ENCODE results near the gene CDH12.

CDH12 gene

DNA sequence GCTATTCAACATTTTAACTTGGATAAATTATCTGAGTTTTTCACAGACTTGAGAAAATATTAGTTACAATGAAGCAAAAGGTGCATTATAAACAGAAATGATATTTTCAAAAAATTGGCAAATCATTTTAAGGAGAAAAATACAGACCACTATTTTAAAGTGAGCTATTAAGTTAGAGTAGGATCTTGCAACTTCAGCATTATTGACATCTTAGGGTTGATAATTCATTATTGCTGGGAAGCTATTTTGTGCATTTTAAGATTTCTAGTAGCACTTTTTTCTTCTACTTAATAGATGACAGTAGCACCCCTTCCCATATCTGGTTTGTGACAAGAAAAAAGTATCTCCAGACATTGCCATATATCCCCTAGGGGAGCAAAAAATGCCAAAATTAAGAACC is 774.1 kb downstream of the CDH12 start:
- Histone ChIP-seq H3K27ac (ENCODE audit: insufficient read depth, low read depth, low read length, poor library complexity, severe bottlenecking) (no peak overlapping the region), H3K4me1 (ENCODE audit: control insufficient read depth, insufficient read depth, low read length) (no peaks in the 10 kb centered on the region), H3K36me3 (ENCODE audit: control insufficient read depth, insufficient read depth, low read length) (no peaks in the 10 kb centered on the region), H3K27me3 (ENCODE audit: control insufficient read depth, insufficient read depth, low read length, poor library complexity, severe bottlenecking) (no peaks in the 10 kb centered on the region), H3K4me3 (ENCODE audit: insufficient read depth, low read depth, low read length) (no peak overlapping the region), H3K9me3 (ENCODE audit: control insufficient read depth, low read length) (no peaks in the 10 kb centered on the region)

DNA sequence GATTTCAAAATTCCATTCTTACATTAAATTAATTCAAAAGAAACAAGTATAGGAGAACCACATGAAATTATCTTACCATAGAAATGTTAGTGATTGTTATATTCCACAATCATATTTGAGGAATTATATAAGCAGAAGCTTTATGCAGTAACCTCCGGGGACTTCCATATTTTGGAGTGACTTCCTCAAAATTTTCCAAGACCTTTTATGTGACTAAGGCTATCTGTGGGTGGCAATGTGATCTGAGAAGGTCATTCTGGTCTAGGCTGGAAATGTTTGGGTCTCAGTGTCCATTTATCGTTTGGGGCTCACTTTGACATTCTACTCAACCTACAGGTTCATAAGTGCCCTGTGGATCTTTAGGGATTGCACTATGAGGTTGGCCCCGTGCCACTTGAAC is 776.6 kb downstream of the CDH12 start:
- Histone ChIP-seq H3K9me3 (ENCODE audit: control insufficient read depth, low read length) (no peaks in the 10 kb centered on the region), H3K4me1 (ENCODE audit: control insufficient read depth, insufficient read depth, low read length) (no peaks in the 10 kb centered on the region), H3K4me3 (ENCODE audit: insufficient read depth, low read depth, low read length) (no peak overlapping the region), H3K27ac (ENCODE audit: insufficient read depth, low read depth, low read length, poor library complexity, severe bottlenecking) (no peak overlapping the region), H3K27me3 (ENCODE audit: control insufficient read depth, insufficient read depth, low read length, poor library complexity, severe bottlenecking) (no peaks in the 10 kb centered on the region), H3K36me3 (ENCODE audit: control insufficient read depth, insufficient read depth, low read length) (no peaks in the 10 kb centered on the region)
- WGBS, 2 experiments, result 96% methylated on average over 3 of the region's 3 CpGs

DNA sequence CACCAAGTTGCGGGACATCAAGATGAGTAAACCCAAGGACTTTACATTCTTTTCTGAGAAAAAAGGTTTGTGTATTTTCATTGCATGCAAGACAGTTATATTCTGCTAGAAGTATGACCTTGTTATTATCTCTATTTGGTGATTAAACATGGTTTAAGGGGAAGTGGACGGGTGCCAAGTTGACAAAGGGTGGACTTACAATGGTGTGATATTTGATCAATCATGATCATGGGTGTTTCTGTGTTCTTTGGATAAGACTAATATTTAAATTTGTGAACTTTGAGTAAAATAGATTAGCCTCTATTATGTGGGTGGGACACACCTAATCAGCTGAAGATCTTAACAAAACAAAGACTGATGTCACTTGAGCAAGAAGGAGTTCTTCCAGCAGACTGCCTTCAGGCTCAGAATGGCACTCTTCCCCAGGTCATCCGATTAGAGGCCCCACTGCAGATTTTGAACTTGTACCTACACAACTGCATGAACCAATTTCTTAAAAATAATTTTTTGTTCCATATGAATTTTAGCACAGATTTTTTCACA is 782.9 kb downstream of the CDH12 start:
- H3K36me3 ChIP-seq (ENCODE audit: control insufficient read depth, insufficient read depth, low read length), result no peaks in the 10 kb centered on the region
- 91 to 99% methylated on average over 3 of the region's 3 CpGs for WGBS, 2 experiments
- no peaks in the 10 kb centered on the region for H3K9me3 ChIP-seq (ENCODE audit: control insufficient read depth, low read length)
- no peak overlapping the region for H3K27ac ChIP-seq (ENCODE audit: insufficient read depth, low read depth, low read length, poor library complexity, severe bottlenecking)
- H3K4me3 ChIP-seq (ENCODE audit: insufficient read depth, low read depth, low read length), result no peak overlapping the region
- H3K4me1 ChIP-seq (ENCODE audit: control insufficient read depth, insufficient read depth, low read length), result no peaks in the 10 kb centered on the region
- H3K27me3 ChIP-seq (ENCODE audit: control insufficient read depth, insufficient read depth, low read length, poor library complexity, severe bottlenecking), result no peaks in the 10 kb centered on the region

DNA sequence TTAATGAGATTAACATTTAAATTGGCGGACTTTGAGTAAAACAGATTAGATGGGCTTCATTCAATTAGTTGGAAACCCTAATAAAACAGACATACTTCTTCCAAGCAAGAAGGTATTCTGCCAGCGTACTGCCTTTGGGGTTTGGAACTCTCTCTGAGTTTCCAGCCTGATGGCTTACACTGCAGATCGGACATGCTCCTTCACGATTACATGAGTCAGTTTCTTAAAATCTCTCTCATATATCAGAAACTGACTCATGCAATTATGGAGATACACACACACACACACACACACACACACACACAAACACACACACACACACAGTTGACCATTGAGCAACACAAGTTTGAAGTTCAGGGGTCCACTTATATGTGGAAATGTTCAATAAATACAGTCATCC is 789.4 kb downstream of the CDH12 start:
- H3K27ac ChIP-seq (ENCODE audit: insufficient read depth, low read depth, low read length, poor library complexity, severe bottlenecking), result no peak overlapping the region
- H3K4me3 ChIP-seq (ENCODE audit: insufficient read depth, low read depth, low read length), result no peak overlapping the region
- H3K36me3 ChIP-seq (ENCODE audit: control insufficient read depth, insufficient read depth, low read length), result no peaks in the 10 kb centered on the region
- WGBS, 2 experiments, result 95 to 96% methylated on average over 4 of the region's 4 CpGs
- no peaks in the 10 kb centered on the region for H3K27me3 ChIP-seq (ENCODE audit: control insufficient read depth, insufficient read depth, low read length, poor library complexity, severe bottlenecking)
- H3K9me3 ChIP-seq (ENCODE audit: control insufficient read depth, low read length), result no peaks in the 10 kb centered on the region
- no peaks in the 10 kb centered on the region for H3K4me1 ChIP-seq (ENCODE audit: control insufficient read depth, insufficient read depth, low read length)

DNA sequence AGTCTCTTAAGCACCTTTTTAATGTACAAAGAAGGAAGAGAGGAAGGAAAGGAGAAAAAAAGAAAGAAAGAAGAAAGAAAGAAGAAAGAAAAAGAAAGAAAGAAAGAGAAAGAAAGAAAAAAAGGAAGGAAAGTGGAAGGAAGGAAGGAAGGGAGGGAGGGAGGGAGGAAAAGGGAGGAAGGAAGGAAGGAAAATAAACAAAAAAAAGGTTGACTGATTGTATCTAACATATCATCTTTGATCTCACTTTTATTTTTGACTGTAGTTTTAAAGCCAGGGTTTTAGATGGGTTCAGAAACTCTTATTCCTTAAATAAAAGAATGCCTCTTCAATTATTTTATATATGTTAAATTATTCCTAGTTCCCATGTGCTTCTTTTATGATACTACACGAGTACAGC is 794.5 kb downstream of the CDH12 start:
- 80% methylated on average over 1 of the region's 1 CpG; no CpG with 5 or more reads in 1 of the 2 experiments for WGBS, 2 experiments
- Histone ChIP-seq H3K27ac (ENCODE audit: insufficient read depth, low read depth, low read length, poor library complexity, severe bottlenecking) (no peak overlapping the region), H3K4me3 (ENCODE audit: insufficient read depth, low read depth, low read length) (no peak overlapping the region), H3K9me3 (ENCODE audit: control insufficient read depth, low read length) (no peaks in the 10 kb centered on the region), H3K4me1 (ENCODE audit: control insufficient read depth, insufficient read depth, low read length) (no peaks in the 10 kb centered on the region), H3K27me3 (ENCODE audit: control insufficient read depth, insufficient read depth, low read length, poor library complexity, severe bottlenecking) (no peaks in the 10 kb centered on the region), H3K36me3 (ENCODE audit: control insufficient read depth, insufficient read depth, low read length) (no peaks in the 10 kb centered on the region)

DNA sequence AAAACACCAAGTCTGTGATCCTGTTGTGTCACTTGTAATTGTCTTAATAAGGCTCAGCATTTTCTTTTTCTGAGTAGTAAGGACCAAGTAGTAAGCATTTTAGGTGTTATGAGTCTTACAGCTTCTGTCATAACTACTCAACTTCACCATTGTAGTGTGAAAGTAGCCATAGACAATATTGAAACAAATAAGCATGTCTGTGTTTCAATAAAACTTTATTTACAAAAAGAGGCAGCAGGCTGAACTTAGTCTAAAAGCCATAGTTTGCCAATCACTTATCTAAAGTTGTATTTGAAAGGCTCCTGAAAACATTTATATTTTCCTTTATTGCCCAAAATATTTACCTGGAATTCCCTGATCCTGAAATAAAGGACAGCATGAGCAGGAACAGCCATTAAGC is 796.1 kb downstream of the CDH12 start:
- Histone ChIP-seq H3K4me1 (ENCODE audit: control insufficient read depth, insufficient read depth, low read length) (no peaks in the 10 kb centered on the region), H3K4me3 (ENCODE audit: insufficient read depth, low read depth, low read length) (no peak overlapping the region)

DNA sequence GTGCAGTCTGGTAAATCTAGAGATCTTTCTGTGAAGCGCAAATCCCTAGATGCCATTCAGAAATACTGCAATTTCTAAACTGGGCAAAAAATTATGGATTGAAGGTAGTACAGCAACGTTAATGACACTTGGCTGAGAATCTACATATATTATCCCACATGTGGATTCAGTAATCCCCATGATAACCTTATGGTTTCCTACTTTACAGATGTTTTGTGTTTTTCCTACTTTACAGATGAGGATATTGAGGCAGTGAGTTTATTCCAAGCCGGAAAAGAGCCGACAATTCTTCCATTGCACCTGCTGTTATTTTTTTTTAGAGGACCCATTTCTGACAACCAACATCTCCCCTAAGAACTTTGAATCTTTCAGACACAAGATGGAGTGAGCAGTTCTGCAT is 796.5 kb downstream of the CDH12 start:
- H3K4me1 ChIP-seq (ENCODE audit: control insufficient read depth, insufficient read depth, low read length), result no peaks in the 10 kb centered on the region
- 82% methylated on average over 4 of the region's 4 CpGs for WGBS, 2 experiments
- no peaks in the 10 kb centered on the region for H3K36me3 ChIP-seq (ENCODE audit: control insufficient read depth, insufficient read depth, low read length)
- no peak overlapping the region for H3K4me3 ChIP-seq (ENCODE audit: insufficient read depth, low read depth, low read length)
- H3K27me3 ChIP-seq (ENCODE audit: control insufficient read depth, insufficient read depth, low read length, poor library complexity, severe bottlenecking), result no peaks in the 10 kb centered on the region
- H3K27ac ChIP-seq (ENCODE audit: insufficient read depth, low read depth, low read length, poor library complexity, severe bottlenecking), result no peak overlapping the region
- no peaks in the 10 kb centered on the region for H3K9me3 ChIP-seq (ENCODE audit: control insufficient read depth, low read length)

More for the DNA sequence above, 796.1 kb downstream of the CDH12 start:
- Histone ChIP-seq H3K9me3 (ENCODE audit: control insufficient read depth, low read length) (no peaks in the 10 kb centered on the region), H3K27ac (ENCODE audit: insufficient read depth, low read depth, low read length, poor library complexity, severe bottlenecking) (no peak overlapping the region), H3K27me3 (ENCODE audit: control insufficient read depth, insufficient read depth, low read length, poor library complexity, severe bottlenecking) (no peaks in the 10 kb centered on the region), H3K36me3 (ENCODE audit: control insufficient read depth, insufficient read depth, low read length) (no peaks in the 10 kb centered on the region)

DNA sequence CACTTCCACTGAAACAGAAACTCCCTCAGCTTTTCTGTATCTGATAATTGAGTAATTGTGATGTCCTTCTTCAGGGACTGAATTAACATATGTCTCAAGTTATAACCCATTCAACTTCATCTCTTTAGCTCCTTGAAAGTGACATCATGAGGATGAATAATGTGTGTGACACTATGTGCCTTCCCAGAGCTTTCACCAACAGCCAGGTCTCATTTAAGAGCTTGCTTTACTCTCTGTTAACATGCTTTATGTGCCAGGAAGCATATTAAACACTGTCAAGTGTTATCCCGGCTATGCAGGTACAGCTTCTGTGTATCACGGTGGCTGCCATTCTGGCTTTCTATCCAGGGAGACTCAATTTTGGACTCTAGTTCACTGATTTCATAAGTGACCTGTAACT is 799.9 kb downstream of the CDH12 start:
- Histone ChIP-seq H3K36me3 (ENCODE audit: control insufficient read depth, insufficient read depth, low read length) (no peaks in the 10 kb centered on the region), H3K9me3 (ENCODE audit: control insufficient read depth, low read length) (no peaks in the 10 kb centered on the region), H3K4me1 (ENCODE audit: control insufficient read depth, insufficient read depth, low read length) (no peaks in the 10 kb centered on the region), H3K27ac (ENCODE audit: insufficient read depth, low read depth, low read length, poor library complexity, severe bottlenecking) (no peak overlapping the region), H3K27me3 (ENCODE audit: control insufficient read depth, insufficient read depth, low read length, poor library complexity, severe bottlenecking) (no peaks in the 10 kb centered on the region), H3K4me3 (ENCODE audit: insufficient read depth, low read depth, low read length) (no peak overlapping the region)
- 93 to 96% methylated on average over 2 of the region's 2 CpGs for WGBS, 2 experiments

DNA sequence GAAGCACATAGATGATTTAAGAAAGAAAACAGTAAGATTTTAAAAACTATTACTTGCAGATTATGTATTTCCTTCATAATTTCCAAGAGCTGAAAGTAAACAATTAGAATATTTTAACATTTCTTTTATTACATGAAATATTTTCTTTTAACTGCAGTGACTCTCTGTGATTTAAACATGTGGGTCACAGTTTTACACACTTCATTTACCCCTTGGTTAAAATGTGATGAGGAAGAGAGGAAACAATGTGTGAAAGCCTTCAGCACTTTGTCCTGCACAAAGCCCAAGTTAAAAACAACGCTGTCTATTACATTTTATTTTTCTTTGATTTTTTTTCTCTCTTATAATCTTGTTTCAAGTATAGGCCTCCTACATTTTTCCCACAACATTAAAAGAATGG is 801.3 kb downstream of the CDH12 start:
- H3K9me3 ChIP-seq (ENCODE audit: control insufficient read depth, low read length), result no peaks in the 10 kb centered on the region
- H3K4me1 ChIP-seq (ENCODE audit: control insufficient read depth, insufficient read depth, low read length), result no peaks in the 10 kb centered on the region
- 100% methylated on average over 1 of the region's 1 CpG; no CpG with 5 or more reads in 1 of the 2 experiments for WGBS, 2 experiments
- no peak overlapping the region for H3K4me3 ChIP-seq (ENCODE audit: insufficient read depth, low read depth, low read length)
- H3K36me3 ChIP-seq (ENCODE audit: control insufficient read depth, insufficient read depth, low read length), result no peaks in the 10 kb centered on the region
- no peak overlapping the region for H3K27ac ChIP-seq (ENCODE audit: insufficient read depth, low read depth, low read length, poor library complexity, severe bottlenecking)
- no peaks in the 10 kb centered on the region for H3K27me3 ChIP-seq (ENCODE audit: control insufficient read depth, insufficient read depth, low read length, poor library complexity, severe bottlenecking)

DNA sequence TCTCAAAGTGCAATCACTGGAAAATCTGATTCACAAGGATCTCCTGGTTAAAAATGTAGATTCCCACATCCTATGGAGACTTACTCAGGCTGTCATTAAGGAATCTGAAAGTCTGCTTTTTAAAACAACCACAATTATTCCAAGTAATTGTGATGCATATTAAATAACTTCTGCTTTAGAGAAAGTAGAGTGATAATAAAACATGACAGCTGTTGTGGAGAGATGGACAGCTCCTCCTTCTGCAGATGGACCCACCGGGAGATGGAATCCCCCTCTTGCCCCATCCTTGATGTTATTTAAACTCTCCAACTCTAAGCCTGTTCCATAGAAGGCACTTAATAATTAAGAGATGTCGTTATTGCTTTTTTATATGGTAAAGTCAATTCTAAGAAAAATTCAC is 802.2 kb downstream of the CDH12 start:
- Histone ChIP-seq H3K27me3 (ENCODE audit: control insufficient read depth, insufficient read depth, low read length, poor library complexity, severe bottlenecking) (no peaks in the 10 kb centered on the region), H3K36me3 (ENCODE audit: control insufficient read depth, insufficient read depth, low read length) (no peaks in the 10 kb centered on the region)
- WGBS, 2 experiments, result 83% methylated on average over 1 of the region's 2 CpGs; no CpG with 5 or more reads in 1 of the 2 experiments

DNA sequence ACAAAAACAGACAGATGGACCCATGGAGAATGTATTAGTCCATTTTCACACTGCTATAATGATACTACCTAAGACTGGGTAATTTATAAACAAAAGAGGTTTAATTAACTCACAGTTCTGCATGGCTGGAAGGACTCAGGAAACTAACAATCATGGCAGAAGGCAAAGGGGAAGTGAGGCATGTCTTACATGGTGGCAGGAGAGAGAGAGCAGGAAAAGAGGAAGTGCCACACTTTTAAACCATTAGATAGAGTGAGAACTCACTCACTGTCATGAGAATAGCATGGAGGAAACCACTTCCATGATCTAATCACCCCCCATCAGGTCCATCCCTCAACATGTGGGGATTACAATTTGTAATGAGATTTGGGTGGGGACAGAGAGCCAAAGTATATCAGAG is 808.9 kb downstream of the CDH12 start:
- no peaks in the 10 kb centered on the region for H3K36me3 ChIP-seq (ENCODE audit: control insufficient read depth, insufficient read depth, low read length)
- no peaks in the 10 kb centered on the region for H3K4me1 ChIP-seq (ENCODE audit: control insufficient read depth, insufficient read depth, low read length)
- H3K4me3 ChIP-seq (ENCODE audit: insufficient read depth, low read depth, low read length), result no peak overlapping the region
- no peaks in the 10 kb centered on the region for H3K9me3 ChIP-seq (ENCODE audit: control insufficient read depth, low read length)
- H3K27me3 ChIP-seq (ENCODE audit: control insufficient read depth, insufficient read depth, low read length, poor library complexity, severe bottlenecking), result no peaks in the 10 kb centered on the region
- no peak overlapping the region for H3K27ac ChIP-seq (ENCODE audit: insufficient read depth, low read depth, low read length, poor library complexity, severe bottlenecking)

More for the DNA sequence above, 802.2 kb downstream of the CDH12 start:
- Histone ChIP-seq H3K9me3 (ENCODE audit: control insufficient read depth, low read length) (no peaks in the 10 kb centered on the region), H3K27ac (ENCODE audit: insufficient read depth, low read depth, low read length, poor library complexity, severe bottlenecking) (no peak overlapping the region), H3K4me1 (ENCODE audit: control insufficient read depth, insufficient read depth, low read length) (no peaks in the 10 kb centered on the region), H3K4me3 (ENCODE audit: insufficient read depth, low read depth, low read length) (no peak overlapping the region)

Measured in ectodermal cell (in vitro differentiated cells).